HEK293 (cell line): ENCODE measurements around the gene PERM1.
A peak's percentile ranks its signal among the peaks of the same experiment; 100 is the strongest.

ENCODE experiments used
- BCL11A ChIP-seq: fragments of 450-650 bp; formaldehyde crosslinking; IDR thresholded peaks from 2 replicates; pipeline ENCODE4 v1.5.1; 2016; ENCODE audit warnings: low read depth, missing biosample characterization, missing genetic modification characterization
- FEZF1 ChIP-seq: fragments of 450-650 bp; formaldehyde crosslinking; IDR thresholded peaks from 2 replicates; pipeline ENCODE4 v1.5.1; 2016; ENCODE audit warnings: missing biosample characterization, missing genetic modification characterization
- GLI4 ChIP-seq: fragments of 450-650 bp; formaldehyde crosslinking; IDR thresholded peaks from 2 replicates; pipeline ENCODE4 v1.5.1; 2016; ENCODE audit warnings: missing biosample characterization, missing genetic modification characterization
- GLIS1 ChIP-seq: fragments of 450-650 bp; formaldehyde crosslinking; IDR thresholded peaks from 2 replicates; pipeline ENCODE4 v1.5.1; 2016; ENCODE audit warnings: missing biosample characterization, missing genetic modification characterization
- HOXA7 ChIP-seq: sonication (generic); formaldehyde crosslinking; IDR thresholded peaks from 2 replicates; pipeline ENCODE4 v1.8.1; 2022; ENCODE audit warnings: missing genetic modification reagents, borderline replicate concordance
- KLF7 ChIP-seq: fragments of 450-650 bp; formaldehyde crosslinking; IDR thresholded peaks from 2 replicates; pipeline ENCODE4 v1.5.1; 2016; ENCODE audit warnings: missing biosample characterization, missing genetic modification characterization, borderline replicate concordance
- KLF8 ChIP-seq: fragments of 450-650 bp; formaldehyde crosslinking; IDR thresholded peaks from 2 replicates; pipeline ENCODE4 v1.5.1; 2016; ENCODE audit warnings: missing biosample characterization, missing genetic modification characterization
- OSR2 ChIP-seq: fragments of 450-650 bp; formaldehyde crosslinking; IDR thresholded peaks from 2 replicates; pipeline ENCODE4 v1.5.1; 2016; ENCODE audit warnings: missing biosample characterization, missing genetic modification characterization
- SP2 ChIP-seq: fragments of 450-650 bp; formaldehyde crosslinking; IDR thresholded peaks from 2 replicates; pipeline ENCODE4 v1.5.1; 2016; ENCODE audit warnings: missing biosample characterization, missing genetic modification characterization
- ZNF341 ChIP-seq: fragments of 450-650 bp; formaldehyde crosslinking; IDR thresholded peaks from 2 replicates; pipeline ENCODE4; 2016; ENCODE audit warnings: low read depth, missing biosample characterization, missing genetic modification characterization
- ZNF548 ChIP-seq: fragments of 450-650 bp; formaldehyde crosslinking; IDR thresholded peaks from 2 replicates; pipeline ENCODE4 v1.5.1; 2016; ENCODE audit warnings: missing biosample characterization, missing genetic modification characterization
- ZNF555 ChIP-seq: fragments of 450-650 bp; formaldehyde crosslinking; conservative IDR thresholded peaks from 2 replicates; pipeline ENCODE4 v1.5.1; 2017; ENCODE audit warnings: missing biosample characterization, mild to moderate bottlenecking, missing genetic modification characterization, inconsistent platforms
- ZNF670 ChIP-seq: fragments of 450-650 bp; formaldehyde crosslinking; IDR thresholded peaks from 2 replicates; pipeline ENCODE4 v1.5.1; 2016; ENCODE audit warnings: missing biosample characterization, missing genetic modification characterization, low read depth
- ZNF747 ChIP-seq: fragments of 450-650 bp; formaldehyde crosslinking; IDR thresholded peaks from 2 replicates; pipeline ENCODE4 v1.5.1; 2016; ENCODE audit warnings: missing biosample characterization, missing genetic modification characterization
- ZNF792 ChIP-seq: fragments of 450-650 bp; formaldehyde crosslinking; IDR thresholded peaks from 2 replicates; pipeline ENCODE4 v1.5.1; 2016; ENCODE audit warnings: missing biosample characterization, missing genetic modification characterization
- ZNF837 ChIP-seq: fragments of 450-650 bp; formaldehyde crosslinking; IDR thresholded peaks from 2 replicates; pipeline ENCODE4 v1.5.1; 2016; ENCODE audit warnings: missing biosample characterization, missing genetic modification characterization
- TF ChIP-seq, protein P1 (sequence below): fragments of 450-650 bp; formaldehyde crosslinking; conservative IDR thresholded peaks from 2 replicates; pipeline ENCODE4 v1.5.1; 2016; ENCODE audit warnings: low read depth, missing biosample characterization, missing genetic modification characterization
- TF ChIP-seq, protein P2 (sequence below): fragments of 450-650 bp; formaldehyde crosslinking; IDR thresholded peaks from 2 replicates; pipeline ENCODE4 v1.5.1; 2016; ENCODE audit warnings: missing biosample characterization, missing genetic modification characterization
- TF ChIP-seq, protein P3 (sequence below): fragments of 450-650 bp; formaldehyde crosslinking; IDR thresholded peaks from 2 replicates; pipeline ENCODE4 v1.5.1; 2016; ENCODE audit warnings: missing biosample characterization, missing genetic modification characterization
- TF ChIP-seq, protein P4 (sequence below): fragments of 450-650 bp; formaldehyde crosslinking; IDR thresholded peaks from 2 replicates; pipeline ENCODE4 v1.5.1; 2016; ENCODE audit warnings: missing biosample characterization, missing genetic modification characterization
- TF ChIP-seq, protein P5 (sequence below): fragments of 450-650 bp; formaldehyde crosslinking; IDR thresholded peaks from 2 replicates; pipeline ENCODE4 v1.5.1; 2016; ENCODE audit warnings: missing biosample characterization, missing genetic modification characterization

The PERM1 gene

DNA sequence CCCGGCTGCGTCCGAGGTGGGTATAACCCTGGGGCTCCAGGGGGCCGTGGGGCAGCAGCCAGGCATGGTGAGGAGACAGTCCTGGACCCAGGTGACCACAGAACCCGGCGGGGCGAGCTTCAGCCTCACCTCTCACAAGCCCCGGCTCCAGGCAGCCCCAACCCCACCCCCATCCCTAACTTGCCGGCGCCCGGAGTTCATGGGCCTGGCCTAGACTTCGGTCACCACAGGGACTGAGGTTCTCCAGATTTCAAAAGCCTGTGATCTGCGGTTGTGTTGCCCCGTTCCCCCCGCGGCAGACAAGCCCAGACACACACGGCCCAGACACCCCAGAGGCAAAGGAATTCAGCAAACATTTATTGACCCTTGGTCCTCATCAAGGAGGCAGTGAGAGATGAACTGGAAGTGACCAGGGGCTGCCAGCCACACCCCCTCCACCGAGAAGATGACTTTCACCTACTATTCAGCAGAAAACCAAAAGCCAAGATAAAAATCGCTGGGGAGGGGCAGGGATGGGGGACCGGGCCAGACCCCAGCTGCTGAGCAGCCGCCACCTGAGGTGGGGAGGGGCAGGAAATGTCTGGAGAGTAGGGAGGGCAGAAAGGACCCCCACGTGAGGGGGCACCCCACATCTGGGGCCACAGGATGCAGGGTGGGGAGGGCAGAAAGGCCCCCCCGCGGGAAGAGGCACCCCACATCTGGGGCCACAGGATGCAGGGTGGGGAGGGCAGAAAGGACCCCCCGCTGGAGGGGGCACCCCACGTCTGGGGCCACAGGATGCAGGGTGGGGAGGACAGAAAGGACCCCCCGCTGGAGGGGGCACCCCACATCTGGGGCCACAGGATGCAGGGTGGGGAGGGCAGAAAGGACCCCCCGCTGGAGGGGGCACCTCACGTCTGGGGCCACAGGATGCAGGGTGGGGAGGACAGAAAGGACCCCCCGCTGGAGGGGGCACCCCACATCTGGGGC lies 14.1 kb upstream of the PERM1 start (continued):
- TF ChIP-seq OSR2 (tag by site-specific recombination) (no peak), FEZF1 (peak; percentile 46), ZNF341 (0 out of 2 replicates have a peak, but pooled peaks have one; percentile 9), GLI4 (tag by site-specific recombination) (no peak), ZNF670 (tag by site-specific recombination) (no peak), KLF7 (tag by site-specific recombination) (peak; percentile 15; the same call in 1 of the 2 replicates), KLF8 (no peak), ZNF548 (no peak), ZNF792 (no peak), SP2 (tag by site-specific recombination) (no peak), GLIS1 (tag by site-specific recombination) (peak; percentile 14; the same call in 1 of the 2 replicates), ZNF837 (no peak), BCL11A (0 out of 2 replicates have a peak, but pooled peaks have one; percentile 58), ZNF747 (tag by site-specific recombination) (no peak), ZNF555 (tag by site-specific recombination) (no peak), HOXA7 (CRISPR knock-in tag) (no peak)
- TF ChIP-seq, protein P1, sequence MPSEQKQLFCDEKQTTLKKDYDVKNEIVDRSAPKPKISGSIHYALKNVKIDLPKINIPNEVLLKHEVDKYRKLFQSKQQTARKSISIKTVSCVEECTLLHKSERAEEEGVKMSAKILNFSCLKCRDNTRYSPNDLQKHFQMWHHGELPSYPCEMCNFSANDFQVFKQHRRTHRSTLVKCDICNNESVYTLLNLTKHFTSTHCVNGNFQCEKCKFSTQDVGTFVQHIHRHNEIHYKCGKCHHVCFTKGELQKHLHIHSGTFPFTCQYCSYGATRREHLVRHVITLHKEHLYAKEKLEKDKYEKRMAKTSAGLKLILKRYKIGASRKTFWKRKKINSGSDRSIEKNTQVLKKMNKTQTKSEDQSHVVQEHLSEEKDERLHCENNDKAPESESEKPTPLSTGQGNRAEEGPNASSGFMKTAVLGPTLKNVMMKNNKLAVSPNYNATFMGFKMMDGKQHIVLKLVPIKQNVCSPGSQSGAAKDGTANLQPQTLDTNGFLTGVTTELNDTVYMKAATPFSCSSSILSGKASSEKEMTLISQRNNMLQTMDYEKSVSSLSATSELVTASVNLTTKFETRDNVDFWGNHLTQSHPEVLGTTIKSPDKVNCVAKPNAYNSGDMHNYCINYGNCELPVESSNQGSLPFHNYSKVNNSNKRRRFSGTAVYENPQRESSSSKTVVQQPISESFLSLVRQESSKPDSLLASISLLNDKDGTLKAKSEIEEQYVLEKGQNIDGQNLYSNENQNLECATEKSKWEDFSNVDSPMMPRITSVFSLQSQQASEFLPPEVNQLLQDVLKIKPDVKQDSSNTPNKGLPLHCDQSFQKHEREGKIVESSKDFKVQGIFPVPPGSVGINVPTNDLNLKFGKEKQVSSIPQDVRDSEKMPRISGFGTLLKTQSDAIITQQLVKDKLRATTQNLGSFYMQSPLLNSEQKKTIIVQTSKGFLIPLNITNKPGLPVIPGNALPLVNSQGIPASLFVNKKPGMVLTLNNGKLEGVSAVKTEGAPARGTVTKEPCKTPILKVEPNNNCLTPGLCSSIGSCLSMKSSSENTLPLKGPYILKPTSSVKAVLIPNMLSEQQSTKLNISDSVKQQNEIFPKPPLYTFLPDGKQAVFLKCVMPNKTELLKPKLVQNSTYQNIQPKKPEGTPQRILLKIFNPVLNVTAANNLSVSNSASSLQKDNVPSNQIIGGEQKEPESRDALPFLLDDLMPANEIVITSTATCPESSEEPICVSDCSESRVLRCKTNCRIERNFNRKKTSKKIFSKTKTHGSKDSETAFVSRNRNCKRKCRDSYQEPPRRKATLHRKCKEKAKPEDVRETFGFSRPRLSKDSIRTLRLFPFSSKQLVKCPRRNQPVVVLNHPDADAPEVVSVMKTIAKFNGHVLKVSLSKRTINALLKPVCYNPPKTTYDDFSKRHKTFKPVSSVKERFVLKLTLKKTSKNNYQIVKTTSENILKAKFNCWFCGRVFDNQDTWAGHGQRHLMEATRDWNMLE (tag by site-specific recombination) = no peak
- TF ChIP-seq, protein P2, sequence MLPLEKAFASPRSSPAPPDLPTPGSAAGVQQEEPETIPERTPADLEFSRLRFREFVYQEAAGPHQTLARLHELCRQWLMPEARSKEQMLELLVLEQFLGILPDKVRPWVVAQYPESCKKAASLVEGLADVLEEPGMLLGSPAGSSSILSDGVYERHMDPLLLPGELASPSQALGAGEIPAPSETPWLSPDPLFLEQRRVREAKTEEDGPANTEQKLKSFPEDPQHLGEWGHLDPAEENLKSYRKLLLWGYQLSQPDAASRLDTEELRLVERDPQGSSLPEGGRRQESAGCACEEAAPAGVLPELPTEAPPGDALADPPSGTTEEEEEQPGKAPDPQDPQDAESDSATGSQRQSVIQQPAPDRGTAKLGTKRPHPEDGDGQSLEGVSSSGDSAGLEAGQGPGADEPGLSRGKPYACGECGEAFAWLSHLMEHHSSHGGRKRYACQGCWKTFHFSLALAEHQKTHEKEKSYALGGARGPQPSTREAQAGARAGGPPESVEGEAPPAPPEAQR = no peak
- TF ChIP-seq, protein P3, sequence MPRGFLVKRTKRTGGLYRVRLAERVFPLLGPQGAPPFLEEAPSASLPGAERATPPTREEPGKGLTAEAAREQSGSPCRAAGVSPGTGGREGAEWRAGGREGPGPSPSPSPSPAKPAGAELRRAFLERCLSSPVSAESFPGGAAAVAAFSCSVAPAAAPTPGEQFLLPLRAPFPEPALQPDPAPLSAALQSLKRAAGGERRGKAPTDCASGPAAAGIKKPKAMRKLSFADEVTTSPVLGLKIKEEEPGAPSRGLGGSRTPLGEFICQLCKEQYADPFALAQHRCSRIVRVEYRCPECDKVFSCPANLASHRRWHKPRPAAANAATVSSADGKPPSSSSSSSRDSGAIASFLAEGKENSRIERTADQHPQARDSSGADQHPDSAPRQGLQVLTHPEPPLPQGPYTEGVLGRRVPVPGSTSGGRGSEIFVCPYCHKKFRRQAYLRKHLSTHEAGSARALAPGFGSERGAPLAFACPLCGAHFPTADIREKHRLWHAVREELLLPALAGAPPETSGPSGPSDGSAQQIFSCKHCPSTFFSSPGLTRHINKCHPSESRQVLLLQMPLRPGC = 0 out of 2 replicates have a peak, but pooled peaks have one; percentile 16
- TF ChIP-seq, protein P4, sequence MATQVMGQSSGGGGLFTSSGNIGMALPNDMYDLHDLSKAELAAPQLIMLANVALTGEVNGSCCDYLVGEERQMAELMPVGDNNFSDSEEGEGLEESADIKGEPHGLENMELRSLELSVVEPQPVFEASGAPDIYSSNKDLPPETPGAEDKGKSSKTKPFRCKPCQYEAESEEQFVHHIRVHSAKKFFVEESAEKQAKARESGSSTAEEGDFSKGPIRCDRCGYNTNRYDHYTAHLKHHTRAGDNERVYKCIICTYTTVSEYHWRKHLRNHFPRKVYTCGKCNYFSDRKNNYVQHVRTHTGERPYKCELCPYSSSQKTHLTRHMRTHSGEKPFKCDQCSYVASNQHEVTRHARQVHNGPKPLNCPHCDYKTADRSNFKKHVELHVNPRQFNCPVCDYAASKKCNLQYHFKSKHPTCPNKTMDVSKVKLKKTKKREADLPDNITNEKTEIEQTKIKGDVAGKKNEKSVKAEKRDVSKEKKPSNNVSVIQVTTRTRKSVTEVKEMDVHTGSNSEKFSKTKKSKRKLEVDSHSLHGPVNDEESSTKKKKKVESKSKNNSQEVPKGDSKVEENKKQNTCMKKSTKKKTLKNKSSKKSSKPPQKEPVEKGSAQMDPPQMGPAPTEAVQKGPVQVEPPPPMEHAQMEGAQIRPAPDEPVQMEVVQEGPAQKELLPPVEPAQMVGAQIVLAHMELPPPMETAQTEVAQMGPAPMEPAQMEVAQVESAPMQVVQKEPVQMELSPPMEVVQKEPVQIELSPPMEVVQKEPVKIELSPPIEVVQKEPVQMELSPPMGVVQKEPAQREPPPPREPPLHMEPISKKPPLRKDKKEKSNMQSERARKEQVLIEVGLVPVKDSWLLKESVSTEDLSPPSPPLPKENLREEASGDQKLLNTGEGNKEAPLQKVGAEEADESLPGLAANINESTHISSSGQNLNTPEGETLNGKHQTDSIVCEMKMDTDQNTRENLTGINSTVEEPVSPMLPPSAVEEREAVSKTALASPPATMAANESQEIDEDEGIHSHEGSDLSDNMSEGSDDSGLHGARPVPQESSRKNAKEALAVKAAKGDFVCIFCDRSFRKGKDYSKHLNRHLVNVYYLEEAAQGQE (tag by site-specific recombination) = no peak
- TF ChIP-seq, protein P5, sequence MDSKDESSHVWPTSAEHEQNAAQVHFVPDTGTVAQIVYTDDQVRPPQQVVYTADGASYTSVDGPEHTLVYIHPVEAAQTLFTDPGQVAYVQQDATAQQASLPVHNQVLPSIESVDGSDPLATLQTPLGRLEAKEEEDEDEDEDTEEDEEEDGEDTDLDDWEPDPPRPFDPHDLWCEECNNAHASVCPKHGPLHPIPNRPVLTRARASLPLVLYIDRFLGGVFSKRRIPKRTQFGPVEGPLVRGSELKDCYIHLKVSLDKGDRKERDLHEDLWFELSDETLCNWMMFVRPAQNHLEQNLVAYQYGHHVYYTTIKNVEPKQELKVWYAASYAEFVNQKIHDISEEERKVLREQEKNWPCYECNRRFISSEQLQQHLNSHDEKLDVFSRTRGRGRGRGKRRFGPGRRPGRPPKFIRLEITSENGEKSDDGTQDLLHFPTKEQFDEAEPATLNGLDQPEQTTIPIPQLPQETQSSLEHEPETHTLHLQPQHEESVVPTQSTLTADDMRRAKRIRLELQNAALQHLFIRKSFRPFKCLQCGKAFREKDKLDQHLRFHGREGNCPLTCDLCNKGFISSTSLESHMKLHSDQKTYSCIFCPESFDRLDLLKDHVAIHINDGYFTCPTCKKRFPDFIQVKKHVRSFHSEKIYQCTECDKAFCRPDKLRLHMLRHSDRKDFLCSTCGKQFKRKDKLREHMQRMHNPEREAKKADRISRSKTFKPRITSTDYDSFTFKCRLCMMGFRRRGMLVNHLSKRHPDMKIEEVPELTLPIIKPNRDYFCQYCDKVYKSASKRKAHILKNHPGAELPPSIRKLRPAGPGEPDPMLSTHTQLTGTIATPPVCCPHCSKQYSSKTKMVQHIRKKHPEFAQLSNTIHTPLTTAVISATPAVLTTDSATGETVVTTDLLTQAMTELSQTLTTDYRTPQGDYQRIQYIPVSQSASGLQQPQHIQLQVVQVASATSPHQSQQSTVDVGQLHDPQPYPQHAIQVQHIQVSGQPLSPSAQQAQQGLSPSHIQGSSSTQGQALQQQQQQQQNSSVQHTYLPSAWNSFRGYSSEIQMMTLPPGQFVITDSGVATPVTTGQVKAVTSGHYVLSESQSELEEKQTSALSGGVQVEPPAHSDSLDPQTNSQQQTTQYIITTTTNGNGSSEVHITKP (tag by site-specific recombination) = 0 out of 2 replicates have a peak, but pooled peaks have one; percentile 29
